ENCODE measurements around the gene RMND5A.

The RMND5A gene

GRCh38 chr2:86787736-86788135, 67.6 kb downstream of the RMND5A start (continued):
- TF ChIP-seq, protein P1, sequence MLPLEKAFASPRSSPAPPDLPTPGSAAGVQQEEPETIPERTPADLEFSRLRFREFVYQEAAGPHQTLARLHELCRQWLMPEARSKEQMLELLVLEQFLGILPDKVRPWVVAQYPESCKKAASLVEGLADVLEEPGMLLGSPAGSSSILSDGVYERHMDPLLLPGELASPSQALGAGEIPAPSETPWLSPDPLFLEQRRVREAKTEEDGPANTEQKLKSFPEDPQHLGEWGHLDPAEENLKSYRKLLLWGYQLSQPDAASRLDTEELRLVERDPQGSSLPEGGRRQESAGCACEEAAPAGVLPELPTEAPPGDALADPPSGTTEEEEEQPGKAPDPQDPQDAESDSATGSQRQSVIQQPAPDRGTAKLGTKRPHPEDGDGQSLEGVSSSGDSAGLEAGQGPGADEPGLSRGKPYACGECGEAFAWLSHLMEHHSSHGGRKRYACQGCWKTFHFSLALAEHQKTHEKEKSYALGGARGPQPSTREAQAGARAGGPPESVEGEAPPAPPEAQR (tag by site-specific recombination; IDR thresholded peaks at IDR 0.05) = peak; percentile 52; the same call in 1 of the 2 replicates
- TF ChIP-seq ZNF394 (tag by site-specific recombination; IDR thresholded peaks at IDR 0.05; ENCODE audit: borderline replicate concordance) (no peak), SP7 (tag by site-specific recombination; IDR thresholded peaks at IDR 0.05) (peak; percentile 21; the same call in 1 of the 2 replicates), ZNF48 (tag by site-specific recombination; IDR thresholded peaks at IDR 0.05) (no peak), ZBTB20 (tag by site-specific recombination; IDR thresholded peaks at IDR 0.05) (no peak), ZNF335 (tag by site-specific recombination; conservative IDR thresholded peaks at IDR 0.05) (peak; percentile 70), ZNF423 (tag by site-specific recombination; IDR thresholded peaks at IDR 0.05) (no peak), MZF1 (tag by site-specific recombination; IDR thresholded peaks at IDR 0.05; ENCODE audit: borderline replicate concordance) (no peak), MYNN (tag by site-specific recombination; IDR thresholded peaks at IDR 0.05; ENCODE audit: borderline replicate concordance) (no peak), ZNF184 (tag by site-specific recombination; IDR thresholded peaks at IDR 0.05) (no peak), KLF7 (tag by site-specific recombination; IDR thresholded peaks at IDR 0.05; ENCODE audit: borderline replicate concordance) (no peak), INSM2 (tag by site-specific recombination; IDR thresholded peaks at IDR 0.05) (no peak), SALL2 (tag by site-specific recombination; IDR thresholded peaks at IDR 0.05; ENCODE audit: borderline replicate concordance) (no peak), ZNF302 (tag by site-specific recombination; IDR thresholded peaks at IDR 0.05; ENCODE audit: low read depth) (no peak), KLF17 (tag by site-specific recombination; IDR thresholded peaks at IDR 0.05) (no peak), ZNF362 (tag by site-specific recombination; IDR thresholded peaks at IDR 0.05) (no peak), ZBTB11 (tag by site-specific recombination; conservative IDR thresholded peaks at IDR 0.05; ENCODE audit: low read depth) (peak; percentile 26; the same call in 1 of the 2 replicates), ZNF544 (tag by site-specific recombination; IDR thresholded peaks at IDR 0.05) (no peak), ZNF830 (tag by site-specific recombination; IDR thresholded peaks at IDR 0.05; ENCODE audit: low read depth) (no peak), ZBTB21 (tag by site-specific recombination; IDR thresholded peaks at IDR 0.05) (no peak), HOXC10 (CRISPR knock-in tag; IDR thresholded peaks at IDR 0.05) (no peak)
- TF ChIP-seq, protein P2, sequence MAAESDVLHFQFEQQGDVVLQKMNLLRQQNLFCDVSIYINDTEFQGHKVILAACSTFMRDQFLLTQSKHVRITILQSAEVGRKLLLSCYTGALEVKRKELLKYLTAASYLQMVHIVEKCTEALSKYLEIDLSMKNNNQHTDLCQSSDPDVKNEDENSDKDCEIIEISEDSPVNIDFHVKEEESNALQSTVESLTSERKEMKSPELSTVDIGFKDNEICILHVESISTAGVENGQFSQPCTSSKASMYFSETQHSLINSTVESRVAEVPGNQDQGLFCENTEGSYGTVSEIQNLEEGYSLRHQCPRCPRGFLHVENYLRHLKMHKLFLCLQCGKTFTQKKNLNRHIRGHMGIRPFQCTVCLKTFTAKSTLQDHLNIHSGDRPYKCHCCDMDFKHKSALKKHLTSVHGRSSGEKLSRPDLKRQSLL (tag by site-specific recombination; IDR thresholded peaks at IDR 0.05) = no peak
- TF ChIP-seq, protein P3, sequence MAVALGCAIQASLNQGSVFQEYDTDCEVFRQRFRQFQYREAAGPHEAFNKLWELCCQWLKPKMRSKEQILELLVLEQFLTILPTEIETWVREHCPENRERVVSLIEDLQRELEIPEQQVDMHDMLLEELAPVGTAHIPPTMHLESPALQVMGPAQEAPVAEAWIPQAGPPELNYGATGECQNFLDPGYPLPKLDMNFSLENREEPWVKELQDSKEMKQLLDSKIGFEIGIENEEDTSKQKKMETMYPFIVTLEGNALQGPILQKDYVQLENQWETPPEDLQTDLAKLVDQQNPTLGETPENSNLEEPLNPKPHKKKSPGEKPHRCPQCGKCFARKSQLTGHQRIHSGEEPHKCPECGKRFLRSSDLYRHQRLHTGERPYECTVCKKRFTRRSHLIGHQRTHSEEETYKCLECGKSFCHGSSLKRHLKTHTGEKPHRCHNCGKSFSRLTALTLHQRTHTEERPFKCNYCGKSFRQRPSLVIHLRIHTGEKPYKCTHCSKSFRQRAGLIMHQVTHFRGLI (tag by site-specific recombination; IDR thresholded peaks at IDR 0.05) = no peak
